Measurements from ENCODE around the gene AIFM1.
A peak's percentile ranks its signal among the peaks of the same experiment; 100 is the strongest.

Gene AIFM1

DNA sequence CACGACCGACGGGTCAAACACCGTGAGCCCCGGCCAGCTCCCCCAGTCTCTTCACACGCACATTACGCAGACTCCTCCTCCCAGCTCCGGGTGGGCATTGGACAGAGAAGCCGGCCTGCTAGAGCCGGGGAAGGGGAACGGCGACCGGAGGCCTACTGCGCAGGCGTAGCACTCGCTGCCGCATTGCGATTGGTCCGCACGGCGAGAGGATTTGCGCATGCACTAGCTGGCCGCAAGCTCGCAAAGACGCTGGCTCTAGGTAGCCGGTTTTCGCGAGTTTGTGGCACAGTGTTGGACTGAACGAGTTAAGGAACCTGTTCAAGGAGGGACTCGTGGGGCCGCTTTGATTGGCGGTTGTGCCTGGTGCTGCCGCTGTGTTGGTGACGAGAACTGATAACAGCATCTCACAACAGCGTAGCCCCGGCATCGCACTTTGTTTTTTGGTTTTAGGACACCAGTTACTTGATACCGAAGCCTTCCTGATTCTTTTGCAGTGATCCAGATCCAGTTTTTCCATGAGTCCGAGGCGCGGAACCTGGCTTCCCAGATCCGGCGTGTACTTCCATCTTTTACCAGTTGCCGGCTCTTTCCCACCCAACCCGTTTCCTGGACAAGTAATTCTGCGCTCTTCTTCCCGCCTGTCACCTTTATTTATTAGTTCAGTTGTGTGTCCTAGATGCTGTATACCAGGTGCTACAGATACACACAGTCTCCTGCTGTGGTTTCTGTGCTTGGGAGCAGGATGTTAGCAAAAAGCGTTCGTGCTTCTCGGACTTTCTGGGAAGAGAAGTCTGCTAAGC, at the start of gene AIFM1:
Gene AIFM1, minus strand, starts transcription at position 139 of the 800 bp plus-strand sequence. CDS start 185 bp downstream, outside the sequence.
- peak; percentile 89 for DNase-seq (ENCODE audit: low read depth)

DNA sequence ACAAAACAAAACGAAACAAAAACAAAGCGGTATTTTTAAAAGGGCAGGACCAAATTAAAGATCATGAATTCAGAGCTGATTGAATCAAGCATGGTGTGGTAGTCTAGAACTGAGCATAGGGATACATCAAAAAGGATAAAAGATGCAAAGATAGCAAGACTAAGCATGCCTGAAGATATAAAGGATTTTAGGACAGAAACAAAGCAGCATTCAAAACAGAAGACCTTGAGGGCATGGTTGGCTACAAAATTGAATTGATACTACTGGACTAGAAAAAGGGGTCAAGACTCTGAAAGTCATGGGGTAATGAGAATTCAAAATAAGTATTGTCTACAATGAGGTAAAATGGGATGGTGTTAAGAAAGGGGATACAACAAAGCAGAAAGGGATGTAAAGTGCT, 47.7 kb upstream of the AIFM1 start:
- no peak for DNase-seq (ENCODE audit: low read depth)

DNA sequence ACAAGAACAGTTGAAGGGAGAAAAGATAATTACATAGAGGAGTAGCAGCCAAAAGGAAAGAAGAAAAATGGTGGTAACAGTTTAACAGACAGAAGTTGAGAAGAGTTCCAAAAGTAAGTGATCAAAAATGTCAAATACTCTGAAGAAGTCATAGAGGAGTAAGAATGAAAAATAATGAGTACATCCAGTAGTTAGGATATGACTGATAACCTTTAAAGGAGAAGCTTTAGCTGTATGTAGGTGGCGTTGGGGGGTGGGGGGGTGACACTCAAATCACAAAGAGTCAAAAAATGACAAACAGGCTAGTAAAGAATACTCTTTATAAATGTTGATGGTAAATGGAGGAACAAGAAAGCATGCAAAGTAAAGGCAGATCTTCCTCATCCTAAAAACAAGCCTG, 46.7 kb upstream of the AIFM1 start:
- DNase-seq (ENCODE audit: low read depth): no peak

DNA sequence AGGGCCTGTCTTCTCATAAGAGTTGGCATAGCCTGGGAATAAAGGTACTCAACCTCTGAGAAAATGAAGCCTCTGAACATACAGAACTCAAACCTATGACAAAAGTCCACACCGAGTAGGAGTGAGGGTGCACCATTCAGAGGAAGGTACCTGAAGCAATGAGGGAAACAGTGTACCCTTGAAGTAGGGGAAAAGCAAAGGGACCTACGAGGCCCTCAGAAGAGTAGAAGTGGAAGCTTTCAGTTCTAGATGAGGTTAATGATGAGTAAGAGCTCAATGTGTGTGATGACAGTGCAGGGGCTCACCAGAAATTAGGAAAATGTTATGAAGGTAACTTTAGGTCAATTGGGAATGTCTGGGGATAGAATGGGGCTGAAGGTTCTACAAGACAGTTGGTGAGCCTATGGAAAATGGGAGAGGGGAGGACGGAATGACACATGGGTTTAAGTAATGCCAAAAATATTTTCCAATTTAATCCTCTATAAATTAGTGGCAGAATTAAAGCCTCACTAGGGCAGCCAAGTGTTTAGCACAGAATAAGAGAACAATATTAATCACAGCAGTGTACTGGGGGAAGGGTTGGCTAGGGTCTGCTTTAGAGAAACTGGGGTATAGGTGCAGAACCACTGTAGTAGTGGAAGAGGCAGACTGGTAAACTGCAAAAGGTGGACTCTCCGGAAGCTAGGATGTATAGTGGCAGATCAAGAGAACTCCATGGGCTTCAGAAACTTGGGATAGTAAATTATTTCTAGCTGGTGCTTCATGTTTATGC, 46.0 kb upstream of the AIFM1 start:
- DNase-seq (ENCODE audit: low read depth): no peak

DNA sequence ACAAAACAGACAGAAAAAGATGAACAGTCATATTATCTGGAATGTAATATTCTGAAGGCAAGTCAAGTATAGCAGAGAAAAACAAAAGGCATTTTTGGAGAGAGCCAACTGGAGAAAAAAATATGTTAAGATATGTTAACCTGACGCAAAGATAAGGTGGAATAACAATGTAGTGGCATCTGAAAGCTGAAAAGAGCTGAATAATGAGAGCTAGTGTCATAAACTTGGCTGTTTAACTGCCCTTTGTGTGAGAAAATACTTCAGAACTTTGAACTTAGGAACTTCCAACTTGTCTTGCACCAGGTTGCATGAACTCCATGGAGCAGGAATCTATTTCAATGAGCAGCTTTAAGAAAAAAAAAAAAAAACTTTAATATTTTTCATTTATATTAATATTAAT, 39.0 kb upstream of the AIFM1 start:
- DNase-seq (ENCODE audit: low read depth): no peak

DNA sequence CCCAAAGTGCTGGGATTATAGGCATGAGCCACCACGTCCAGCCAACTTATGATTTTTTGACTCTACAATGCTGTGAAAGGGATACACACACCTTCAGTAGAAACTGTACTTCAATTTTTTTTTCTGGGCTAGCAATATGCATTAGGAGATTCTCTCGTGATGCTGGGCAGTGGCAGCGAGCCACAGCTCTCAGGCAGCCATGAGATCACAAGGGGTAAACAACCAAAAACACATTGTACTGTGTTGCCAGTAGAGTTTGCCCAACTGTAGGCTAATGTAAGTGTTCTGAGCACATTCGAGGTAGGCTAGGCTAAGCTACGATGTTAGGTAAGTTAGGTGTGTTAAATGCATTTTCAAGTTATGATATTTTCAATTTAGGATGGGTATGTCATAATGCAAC, 31.8 kb upstream of the AIFM1 start:
- no peak for DNase-seq (ENCODE audit: low read depth)

DNA sequence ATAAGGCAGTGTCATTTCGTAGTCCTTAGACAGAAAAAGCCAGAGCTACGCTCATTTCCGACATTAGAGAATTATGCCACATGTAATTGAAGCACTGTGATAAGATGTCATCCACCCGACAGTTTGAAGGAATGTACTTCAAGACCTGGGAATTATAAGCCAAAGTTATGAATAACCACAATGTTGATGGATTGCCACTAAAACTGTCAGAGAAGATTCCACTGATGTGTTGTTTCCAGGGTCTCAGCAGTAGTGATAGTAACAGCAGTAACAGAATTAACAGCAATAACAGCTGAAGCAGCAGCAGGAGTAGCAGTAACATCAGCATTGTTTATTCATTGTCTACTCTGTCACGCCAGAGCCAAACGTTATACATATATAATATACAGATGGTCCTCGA, 30.8 kb upstream of the AIFM1 start:
- DNase-seq (ENCODE audit: low read depth): no peak

DNA sequence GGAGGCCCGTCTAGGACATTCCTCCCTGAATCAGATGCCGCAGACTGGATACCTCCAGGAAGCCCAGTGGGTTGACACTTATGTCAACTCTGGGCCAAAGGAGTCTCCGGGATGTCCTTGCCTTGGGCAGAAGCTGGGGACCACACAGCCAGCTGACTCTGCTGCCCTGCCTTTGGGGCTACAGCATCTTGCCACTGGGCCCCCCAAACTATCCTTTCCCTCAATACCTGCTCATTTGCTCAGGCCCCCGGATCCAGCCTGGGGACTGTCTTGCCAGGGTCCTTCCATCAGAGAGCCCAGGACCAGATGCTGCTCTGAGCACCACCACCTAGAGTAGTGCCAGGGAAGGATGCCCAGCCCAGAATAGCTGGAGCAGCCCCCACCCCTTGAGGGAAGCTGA, 25.2 kb upstream of the AIFM1 start:
- no peak for DNase-seq (ENCODE audit: low read depth)

DNA sequence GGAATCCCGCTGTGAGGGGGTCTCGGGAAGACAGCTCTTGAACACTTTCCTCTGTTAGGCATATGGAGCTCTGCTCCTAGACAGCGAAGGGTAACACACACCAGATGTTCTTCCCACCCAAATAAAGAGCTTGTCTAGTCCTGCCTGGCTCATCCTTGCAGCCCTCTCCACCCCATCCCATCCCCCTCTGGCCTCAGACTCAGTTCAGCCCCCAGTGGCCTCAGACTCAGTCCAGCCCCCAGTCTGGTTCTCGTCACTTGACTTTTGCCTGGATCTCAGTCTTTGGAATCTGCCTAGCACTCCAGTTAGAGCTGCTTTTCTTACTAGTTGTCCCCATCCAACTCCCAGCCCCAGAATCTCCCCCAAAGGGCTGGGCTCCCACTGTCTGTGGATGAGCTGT, 21.0 kb upstream of the AIFM1 start:
- no peak for DNase-seq (ENCODE audit: low read depth)

DNA sequence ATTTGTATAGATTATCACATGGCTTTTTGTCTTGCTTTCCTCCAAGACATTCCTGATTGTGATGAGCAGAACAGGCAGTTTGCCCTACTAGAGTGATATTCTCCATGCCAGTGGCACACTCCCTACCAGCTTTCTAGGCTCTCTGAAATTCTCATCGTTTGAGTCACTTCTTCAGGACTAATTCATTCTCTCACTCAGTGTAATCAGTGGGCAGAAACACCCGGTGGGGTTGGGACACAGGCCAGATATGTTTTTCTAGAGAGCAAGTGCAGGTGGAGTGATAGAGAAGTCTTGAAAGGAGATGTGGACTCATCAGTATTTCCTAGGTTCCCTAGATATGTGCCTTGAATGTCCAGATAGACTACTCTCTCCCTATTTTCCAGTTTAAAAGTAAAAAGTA, 19.2 kb upstream of the AIFM1 start:
- no peak for DNase-seq (ENCODE audit: low read depth)

DNA sequence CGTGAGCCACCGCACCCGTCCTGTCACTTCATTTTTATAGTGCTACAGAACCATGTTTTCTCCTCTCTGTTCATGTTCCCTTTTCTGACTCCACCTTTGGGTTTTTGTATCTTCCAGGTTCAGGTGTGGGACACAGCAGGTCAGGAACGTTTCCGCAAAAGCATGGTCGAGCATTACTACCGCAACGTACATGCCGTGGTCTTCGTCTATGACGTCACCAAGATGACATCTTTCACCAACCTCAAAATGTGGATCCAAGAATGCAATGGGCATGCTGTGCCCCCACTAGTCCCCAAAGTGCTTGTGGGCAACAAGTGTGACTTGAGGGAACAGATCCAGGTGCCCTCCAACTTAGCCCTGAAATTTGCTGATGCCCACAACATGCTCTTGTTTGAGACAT, 18.5 kb upstream of the AIFM1 start:
- DNase-seq (ENCODE audit: low read depth): no peak

DNA sequence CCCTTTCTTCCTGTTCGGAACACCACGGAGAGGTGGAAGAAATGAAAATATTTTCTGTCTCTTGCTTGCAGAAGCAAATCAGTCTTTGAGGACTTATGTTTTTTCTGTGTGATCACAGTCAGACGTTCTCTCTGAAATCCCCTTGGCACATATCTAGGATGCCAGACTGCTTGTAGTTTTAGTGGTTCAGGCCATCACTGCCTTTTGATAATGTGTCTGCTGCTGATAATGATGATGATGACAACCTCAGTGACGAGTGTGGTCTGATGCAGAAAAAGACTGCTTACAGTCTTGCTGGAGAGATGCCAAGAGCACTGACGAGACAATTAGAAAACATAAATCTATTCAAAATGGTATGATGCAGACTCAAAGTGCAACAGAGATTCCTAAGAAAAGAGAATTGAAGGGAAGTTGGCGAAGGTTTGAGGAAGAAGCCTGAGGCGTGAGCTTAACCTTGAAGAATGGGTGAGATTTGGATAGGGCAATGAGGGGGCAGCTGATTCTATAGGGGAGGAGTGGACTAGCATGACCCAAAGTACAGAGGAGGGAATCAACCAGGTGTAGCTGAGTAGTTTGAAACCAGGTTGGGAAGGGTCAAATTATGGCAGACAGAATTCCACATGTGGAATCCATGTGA, 14.1 kb upstream of the AIFM1 start:
- DNase-seq (ENCODE audit: low read depth): peak; percentile 78

DNA sequence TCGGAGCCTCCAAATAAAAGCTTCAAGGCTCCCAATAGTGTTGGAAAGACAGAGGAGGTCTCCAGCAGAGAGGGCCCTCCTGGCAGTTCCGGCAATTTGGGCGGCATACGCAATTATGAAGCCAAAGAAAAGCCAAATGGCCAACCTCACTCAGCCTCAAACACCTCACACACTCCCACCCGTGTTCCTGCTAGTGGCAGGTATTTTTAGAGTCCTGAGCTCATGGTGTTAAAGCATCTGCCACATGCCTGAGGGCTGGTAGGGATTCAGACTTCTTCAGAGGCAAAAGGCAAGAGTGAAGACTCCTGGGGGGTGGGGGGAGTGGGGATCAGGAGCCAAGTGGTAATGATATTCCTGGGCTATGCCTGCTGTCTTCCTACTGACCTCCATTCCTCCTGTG, 13.5 kb upstream of the AIFM1 start:
- no peak for DNase-seq (ENCODE audit: low read depth)

DNA sequence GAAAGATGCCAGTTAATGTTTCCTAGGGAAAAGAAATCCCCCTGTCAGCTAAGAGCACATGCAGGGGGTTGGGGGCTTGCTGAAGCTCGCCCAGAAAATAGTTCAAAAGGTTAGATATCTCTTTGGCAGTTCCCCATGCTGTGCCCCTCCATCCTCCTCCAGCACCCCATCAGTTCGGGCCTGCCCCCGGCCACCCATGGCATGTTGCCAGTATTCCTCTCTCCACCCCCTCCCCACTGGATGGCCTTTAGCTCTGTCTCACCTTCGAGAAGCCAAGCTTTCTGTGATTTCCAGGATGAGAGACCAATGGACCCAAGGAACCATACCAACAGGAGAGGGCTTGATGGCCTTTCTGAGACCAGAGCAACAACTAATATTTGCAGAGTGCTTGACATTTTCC, 11.3 kb upstream of the AIFM1 start:
- DNase-seq (ENCODE audit: low read depth): no peak

DNA sequence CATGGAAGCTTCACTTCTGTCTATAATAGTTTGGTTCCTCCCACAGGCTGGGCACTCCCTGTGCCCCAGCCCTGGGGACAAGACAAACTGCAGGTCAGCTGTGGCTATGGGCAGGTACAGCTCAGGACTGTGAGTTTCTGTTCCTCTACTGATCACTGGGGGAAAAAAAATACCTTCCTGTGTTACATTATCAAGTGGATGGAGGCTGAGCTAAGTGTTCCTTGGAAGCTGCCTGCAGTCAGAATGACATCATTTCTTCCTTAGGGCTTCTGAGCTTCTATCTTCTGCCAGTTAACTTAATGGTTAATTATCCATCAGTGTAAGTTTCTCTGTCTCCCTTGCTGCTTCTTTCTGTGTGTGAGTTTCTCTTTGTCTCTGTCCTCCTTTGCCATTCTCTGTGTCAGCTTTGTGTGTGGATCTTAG, 10.7 kb upstream of the AIFM1 start:
- DNase-seq (ENCODE audit: low read depth): no peak

DNA sequence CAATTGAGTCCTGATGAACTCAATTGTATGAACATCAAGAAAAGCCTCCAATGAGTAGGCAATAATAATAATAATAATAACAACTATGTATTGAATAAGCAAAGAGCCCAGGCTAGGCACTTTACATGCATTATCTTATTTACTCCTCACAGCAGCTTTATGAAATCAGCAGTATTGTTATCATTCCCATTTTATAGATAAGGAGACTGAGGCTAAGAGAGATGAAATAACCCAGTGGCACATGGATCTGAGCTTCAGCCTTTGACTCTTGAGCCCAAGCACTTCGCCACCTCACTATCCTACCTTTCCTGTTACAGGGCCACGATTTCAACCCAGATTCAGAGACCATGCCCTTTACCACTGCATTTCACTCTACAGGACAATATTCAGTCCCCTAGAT, 9.3 kb upstream of the AIFM1 start:
- no peak for DNase-seq (ENCODE audit: low read depth)

DNA sequence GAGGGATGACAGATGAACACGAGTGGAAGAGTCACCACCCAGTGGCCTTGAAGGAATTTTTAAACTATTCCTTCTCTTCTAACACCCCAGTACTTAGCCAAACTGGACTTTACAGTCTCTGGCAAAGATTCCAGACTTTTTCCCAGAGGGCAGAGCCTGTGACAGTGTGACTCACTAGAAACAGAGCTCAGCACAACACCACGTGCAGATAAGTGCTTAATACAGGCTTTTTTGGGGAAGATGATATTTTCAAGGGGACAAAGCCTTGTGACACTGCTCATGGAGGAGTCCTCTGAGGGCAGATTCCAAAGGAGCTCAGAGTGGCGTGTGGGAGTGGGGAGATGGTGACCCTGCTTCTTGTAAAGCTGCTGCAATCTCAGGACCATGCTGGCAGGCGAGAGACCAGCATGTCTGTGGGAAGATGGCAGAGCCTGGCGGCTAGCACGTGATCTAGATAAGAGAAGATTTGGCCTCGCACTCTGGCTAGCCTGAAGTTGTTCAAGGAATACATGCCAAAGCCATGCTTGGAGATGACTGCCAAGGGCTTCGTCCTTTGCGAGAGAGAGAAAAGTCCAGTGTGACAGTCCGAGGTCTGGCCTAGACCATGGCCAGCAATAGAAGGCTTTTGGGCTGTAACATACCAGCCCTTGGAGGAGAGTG, 8.5 kb upstream of the AIFM1 start:
- DNase-seq (ENCODE audit: low read depth): no peak

DNA sequence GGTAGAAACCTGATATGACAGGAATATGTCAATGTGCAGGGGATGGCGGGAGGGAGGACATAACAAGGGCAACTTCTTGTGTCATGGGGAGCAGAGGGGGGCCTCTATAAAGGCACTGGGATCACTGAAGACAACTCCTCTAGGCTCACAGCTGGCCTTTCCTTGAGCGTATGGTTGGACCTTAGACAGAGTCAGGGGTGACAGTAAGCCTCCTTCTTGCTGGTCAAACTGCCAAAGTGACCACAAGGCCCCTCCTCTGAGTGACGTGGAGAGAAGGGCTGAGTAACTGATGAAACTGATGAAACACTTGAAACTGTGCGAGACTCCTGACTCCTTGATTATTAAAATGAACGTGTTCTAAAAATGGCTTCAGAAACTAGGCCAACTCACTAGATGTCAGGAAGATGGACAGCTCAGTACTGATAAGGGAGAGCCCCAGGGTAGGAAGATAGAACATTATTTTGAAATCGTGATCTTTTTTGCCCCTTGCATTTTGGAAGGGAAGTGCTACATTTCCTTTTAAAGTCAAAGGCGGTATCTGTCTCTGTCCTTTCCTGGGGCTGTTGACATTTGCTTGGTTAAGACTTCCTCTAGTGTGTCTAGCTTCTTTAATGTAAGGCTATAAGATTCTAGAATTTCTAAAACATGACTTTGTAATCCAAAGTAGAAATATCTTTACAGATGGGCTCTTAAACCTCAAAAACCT, 7.7 kb upstream of the AIFM1 start:
- no peak for DNase-seq (ENCODE audit: low read depth)

DNA sequence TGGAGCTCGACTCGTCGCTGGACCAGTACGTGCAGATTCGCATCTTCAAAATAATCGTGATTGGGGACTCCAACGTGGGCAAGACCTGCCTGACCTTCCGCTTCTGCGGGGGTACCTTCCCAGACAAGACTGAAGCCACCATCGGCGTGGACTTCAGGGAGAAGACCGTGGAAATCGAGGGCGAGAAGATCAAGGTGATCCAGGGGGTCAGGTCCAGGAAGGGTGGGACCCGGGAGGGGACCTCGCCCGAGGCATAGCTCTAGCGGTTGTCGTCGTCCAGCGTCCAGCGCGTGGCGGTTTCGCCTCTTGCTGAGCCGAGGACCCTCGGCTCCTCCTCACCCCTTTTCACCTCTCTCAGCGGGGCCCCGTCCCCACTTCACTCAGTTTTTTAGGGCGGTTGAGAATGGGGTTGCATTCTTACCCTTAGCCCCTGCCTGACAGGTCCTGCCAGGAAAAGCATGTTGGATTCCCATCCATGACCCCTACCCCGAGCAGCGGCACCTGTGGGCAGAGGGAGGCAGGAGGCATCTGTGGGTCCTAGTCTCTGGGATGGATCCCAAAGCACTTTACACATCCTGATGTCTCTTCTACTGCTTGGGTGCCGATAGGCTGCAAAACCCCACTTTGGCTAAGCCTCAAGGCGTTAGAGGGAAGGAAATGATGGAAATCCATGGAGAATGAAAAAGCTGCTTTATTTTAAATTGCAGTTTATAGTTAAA, 6.6 kb upstream of the AIFM1 start:
- DNase-seq (ENCODE audit: low read depth): no peak

DNA sequence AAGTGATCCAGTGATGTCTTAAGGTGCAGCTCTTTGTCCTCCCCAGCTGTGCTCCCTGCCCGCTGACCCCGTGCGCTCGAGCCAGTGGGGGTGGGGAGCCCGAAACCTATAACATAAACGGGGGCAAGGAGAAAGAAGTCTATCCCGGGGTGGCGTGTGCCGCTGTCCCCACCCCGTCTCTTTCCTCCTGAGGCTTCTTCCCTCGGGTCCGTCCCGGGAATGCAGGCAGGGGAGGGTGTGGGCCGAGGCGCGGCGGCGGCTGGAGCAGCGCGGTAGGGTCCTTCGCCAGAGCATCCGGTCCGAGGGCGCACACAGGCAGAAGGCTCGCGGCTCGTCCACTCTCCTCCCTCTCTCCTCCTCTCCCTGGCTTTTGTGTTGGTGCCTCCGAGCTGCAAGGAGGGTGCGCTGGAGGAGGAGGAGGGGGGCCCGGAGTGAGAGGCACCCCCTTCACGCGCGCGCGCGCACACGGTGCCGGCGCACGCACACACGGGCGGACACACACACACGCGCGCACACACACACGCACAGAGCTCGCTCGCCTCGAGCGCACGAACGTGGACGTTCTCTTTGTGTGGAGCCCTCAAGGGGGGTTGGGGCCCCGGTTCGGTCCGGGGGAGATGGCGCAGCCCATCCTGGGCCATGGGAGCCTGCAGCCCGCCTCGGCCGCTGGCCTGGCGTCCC, 5.9 kb upstream of the AIFM1 start, which contains the start of gene RAB33A:
Gene RAB33A, plus strand, starts transcription at position 517 of the 681 bp plus-strand sequence. Its CDS starts 101 bp downstream, at position 618.
- DNase-seq (ENCODE audit: low read depth): no peak

All from CMK (cell line).